K562 (cell line): ENCODE data around the gene HSD3B7. TPM values are rescaled to one million over a fixed set of nuclear protein-coding genes. Genes with fewer than 3 reads are reported as not detected.

ENCODE experiments used
- ATAC-seq: fragments of 200-7000 bp; cut with Tn5 transposase; 3 replicates; pipeline ENCODE4 v1.9.1; 2020; ENCODE audit warnings: moderate library complexity
- BruUV-seq: library from RNA; stranded (reverse); fragments of 400-500 nt; replicated peaks from 2 replicates; lab custom pipeline; 2021; lab: Mats Ljungman, UMichigan
- CTCF ChIA-PET: fragments of 300-600 bp; formaldehyde crosslinking; extraction: SDS; loops from one replicate; lab custom pipeline; 2021; ENCODE audit warnings: low intra/inter-chr PET ratio; lab: Yijun Ruan, JAX
- POLR2A ChIA-PET: fragments of 300-600, 350-650 bp; sonication (Branson Sonifier 250); formaldehyde crosslinking; extraction: SDS; loops from one replicate; lab custom pipeline; 2021; ENCODE audit warnings: antibody characterized with exemption, inconsistent platforms; lab: Yijun Ruan, JAX
- DNase-seq, 4 experiments: peaks; one replicate each; pipeline versions ENCODE4 v3.0.0 to v3.0.0-alpha.2; 2011 to 2018; ENCODE audit warnings: low spot score in 3 of 4, mixed read lengths in 3 of 4; ENCODE audit errors: extremely low read depth in 1 of 4
- FAIRE-seq: peaks from 2 replicates; lab custom pipeline; 2011; peaks lifted over from hg19 to GRCh38; lab: Jason Lieb, UNC
- H2AFZ ChIP-seq: 2 replicates; pipeline ENCODE4 v1.6.0; 2011; ENCODE audit warnings: low read depth, low read length, control low read depth, inconsistent platforms
- H3K27ac ChIP-seq: fragments of 200-600 bp; 3 replicates; pipeline ENCODE4 v1.8.0; 2011; ENCODE audit warnings: low read depth, mild to moderate bottlenecking, control low read depth, inconsistent platforms, low read length, moderate library complexity, mixed read lengths; ENCODE audit errors: extremely low read depth
- H3K27me3 ChIP-seq, 2 experiments: fragments of 300-600 bp in 1 of 2; 2 replicates in 1 of 2; 3 replicates in 1 of 2; pipeline versions ENCODE4 v1.6.0 to v1.8.0; 2011; ENCODE audit warnings: inconsistent platforms in 2 of 2, low read length in 2 of 2, mild to moderate bottlenecking in 1 of 2, mixed read lengths in 1 of 2, moderate library complexity in 1 of 2; ENCODE audit not compliant: control insufficient read depth in 2 of 2, insufficient read depth in 2 of 2
- H3K36me3 ChIP-seq: fragments of 300-600 bp; 3 replicates; pipeline ENCODE4 v1.8.0; 2011; ENCODE audit warnings: mild to moderate bottlenecking, low read length, inconsistent platforms; ENCODE audit not compliant: control insufficient read depth, insufficient read depth
- H3K4me1 ChIP-seq, 2 experiments: fragments of 200-600 bp in 1 of 2; replicated peaks in 1 of 2; 2 replicates in 1 of 2; 3 replicates in 1 of 2; pipeline versions ENCODE4 v1.5.1 to v1.8.0; 2011; ENCODE audit warnings: inconsistent platforms in 2 of 2, low read length in 2 of 2, mild to moderate bottlenecking in 1 of 2, mixed read lengths in 1 of 2, moderate library complexity in 1 of 2; ENCODE audit not compliant: control insufficient read depth in 2 of 2, insufficient read depth in 2 of 2
- H3K4me2 ChIP-seq: 2 replicates; pipeline ENCODE4 v1.6.1; 2011; ENCODE audit warnings: low read length, control low read depth, inconsistent platforms, mixed read lengths; ENCODE audit not compliant: insufficient read depth
- H3K4me3 ChIP-seq: fragments of 200-600 bp; sonication (generic), shearing (Covaris generic); 2 replicates; pipeline ENCODE4 v1.5.1; 2016; ENCODE audit warnings: control low read depth, inconsistent platforms
- H3K79me2 ChIP-seq: fragments of 200-600 bp; 3 replicates; pipeline ENCODE4 v1.8.0; 2011; ENCODE audit warnings: low read length, inconsistent platforms; ENCODE audit not compliant: control insufficient read depth, insufficient read depth
- H3K9ac ChIP-seq, 2 experiments: 2 replicates each; pipeline versions ENCODE4 v1.6.0 to v1.6.1; 2011; ENCODE audit warnings: low read depth in 2 of 2, low read length in 2 of 2, control low read depth in 1 of 2, inconsistent platforms in 1 of 2, mild to moderate bottlenecking in 1 of 2, mixed read lengths in 1 of 2; ENCODE audit not compliant: insufficient read depth in 1 of 2
- H3K9me1 ChIP-seq: one replicate; pipeline ENCODE4 v1.6.0; 2011; ENCODE audit warnings: inconsistent platforms, mild to moderate bottlenecking, low read length, moderate library complexity; ENCODE audit not compliant: control insufficient read depth, insufficient read depth
- H3K9me3 ChIP-seq: replicated peaks from 2 replicates; pipeline ENCODE4 v1.5.1; 2011; ENCODE audit warnings: low read depth, low read length, inconsistent platforms; ENCODE audit not compliant: control insufficient read depth, insufficient read depth
- H4K20me1 ChIP-seq: replicated peaks from 2 replicates; pipeline ENCODE4 v1.6.1; 2011; ENCODE audit warnings: low read length, inconsistent platforms, mixed read lengths; ENCODE audit not compliant: control insufficient read depth, insufficient read depth
- ATF2 ChIP-seq: sonication (generic); formaldehyde crosslinking; IDR thresholded peaks from 2 replicates; pipeline ENCODE4 v1.8.1; 2022; ENCODE audit warnings: missing genetic modification reagents
- CSDE1 ChIP-seq, 2 experiments: fragments of 450-650 bp; IDR thresholded peaks; 2 replicates each; pipeline ENCODE4 v1.6.1; 2016; ENCODE audit warnings: mild to moderate bottlenecking in 1 of 2
- GABPB1 ChIP-seq: sonication (generic); formaldehyde crosslinking; IDR thresholded peaks from 2 replicates; pipeline ENCODE4 v1.8.0; 2022; ENCODE audit warnings: mild to moderate bottlenecking, missing genetic modification reagents
- HMG20A ChIP-seq: fragments of 450-650 bp; formaldehyde crosslinking; conservative IDR thresholded peaks from 2 replicates; pipeline ENCODE4 v1.4.0; 2020; ENCODE audit warnings: mild to moderate bottlenecking, mixed read lengths
- IFI16 ChIP-seq: fragments of 250-450 bp; sonication (Bioruptor Pico); IDR thresholded peaks from 2 replicates; pipeline ENCODE4 v2.1.2; 2022; ENCODE audit warnings: mild to moderate bottlenecking, inconsistent platforms
- KDM4B ChIP-seq, 2 experiments: fragments of 450-650 bp in 1 of 2; sonication (generic) in 1 of 2; IDR thresholded peaks; 2 replicates each; pipeline ENCODE4 v1.6.1; 2016 to 2017; ENCODE audit warnings: borderline replicate concordance in 2 of 2, antibody characterized with exemption in 1 of 2, low read depth in 1 of 2, mild to moderate bottlenecking in 1 of 2
- MAFG ChIP-seq: fragments of 450-650 bp; conservative IDR thresholded peaks from 2 replicates; pipeline ENCODE4 v1.6.1; 2016; ENCODE audit warnings: missing genetic modification characterization, missing compliant biosample characterization
- MCM3 ChIP-seq: fragments of 450-650 bp; IDR thresholded peaks from 2 replicates; pipeline ENCODE4 v1.6.1; 2016
- MXI1 ChIP-seq: IDR thresholded peaks from 2 replicates; pipeline ENCODE4 v1.6.1; 2011; ENCODE audit warnings: low read depth, mild to moderate bottlenecking, improper control_type of control experiment, low read length
- NCOR1 ChIP-seq: fragments of 450-650 bp; IDR thresholded peaks from 2 replicates; pipeline ENCODE4 v1.6.1; 2016; ENCODE audit warnings: mild to moderate bottlenecking, moderate library complexity
- NFE2 ChIP-seq: IDR thresholded peaks from 2 replicates; pipeline ENCODE4 v1.6.1; 2014; ENCODE audit warnings: antibody characterized with exemption, low read depth
- RBBP5 ChIP-seq: fragments of 200-600 bp; sonication (generic); IDR thresholded peaks from 2 replicates; pipeline ENCODE4 v1.6.1; 2012; ENCODE audit warnings: borderline replicate concordance, mild to moderate bottlenecking, low read length, control low read depth, inconsistent platforms; ENCODE audit not compliant: insufficient read depth, poor library complexity, severe bottlenecking
- SAFB2 ChIP-seq: fragments of 200-400 bp; formaldehyde crosslinking; IDR thresholded peaks from 2 replicates; pipeline ENCODE4 v1.6.1; 2018; ENCODE audit warnings: borderline replicate concordance, low read length, low read depth, moderate library complexity; ENCODE audit not compliant: severe bottlenecking
- SNIP1 ChIP-seq: fragments of 450-650 bp; IDR thresholded peaks from 2 replicates; pipeline ENCODE4 v1.7.1; 2017; ENCODE audit warnings: low read depth, mild to moderate bottlenecking
- TARDBP ChIP-seq: fragments of 450-650 bp; IDR thresholded peaks from 2 replicates; pipeline ENCODE4 v1.6.1; 2016
- TCFL5 ChIP-seq: fragments of 250-450 bp; sonication (Bioruptor Pico); conservative IDR thresholded peaks from 2 replicates; pipeline ENCODE4 v1.6.1; 2021; ENCODE audit warnings: mild to moderate bottlenecking, moderate library complexity, matching md5 sums
- TFAM ChIP-seq: fragments of 250-450 bp; sonication (Bioruptor Pico); conservative IDR thresholded peaks from 2 replicates; pipeline ENCODE4 v1.5.0; 2021; ENCODE audit warnings: mild to moderate bottlenecking, moderate library complexity
- ZNF175 ChIP-seq: fragments of 200-800 bp; sonication (Bioruptor generic); IDR thresholded peaks from 2 replicates; pipeline ENCODE4 v1.6.1; 2016; ENCODE audit warnings: low read depth, mild to moderate bottlenecking, missing genetic modification characterization, missing compliant biosample characterization
- WGBS: fragments of 100-300 bp; shearing (Covaris generic); methylation state at CpG from one replicate; pipeline ENCODE4 v1.1.6; 2016; ENCODE audit warnings: low coverage, mixed read lengths; ENCODE audit not compliant: insufficient coverage; ENCODE audit errors: missing lambda C conversion rate; 5-methylcytosine and 5-hydroxymethylcytosine counted together
- in situ Hi-C: fragments of 300-500 bp; cut with MboI; formaldehyde crosslinking; loops from 4 replicates; pipeline ENCODE4 v1.15.0; 2018; ENCODE audit warnings: inconsistent platforms, mixed read lengths
- intact Hi-C: fragments of 100-400 bp; cut with micrococcal nuclease; formaldehyde crosslinking; loops from 2 replicates; pipeline ENCODE4 v1.14.2; 2022
- polyA plus RNA-seq, 8 experiments: library from polyadenylated mRNA; depleted of rRNA in 4 of 8; stranded (reverse) in 5 of 8; unstranded in 3 of 8; fragments of >200 nt; fragmentation: Nextera tagmentation in 2 of 8; fragmentation: Illumina TruSeq in 1 of 8; extraction: Ambion mirVana in 2 of 8; extraction: Trizol in 1 of 8; gene quantifications; 2 replicates each; pipeline versions ENCODE4 v1.2.1 to v1.2.3, GENCODE V29; 2011 to 2014; ENCODE audit warnings: inconsistent platforms in 1 of 8, missing spikeins in 1 of 8
- total RNA-seq, 7 experiments: library from RNA; depleted of rRNA in 6 of 7; stranded (reverse); fragments of >200 nt in 6 of 7; fragmentation: Illumina TruSeq in 2 of 7; extraction: Trizol in 2 of 7; gene quantifications; 2 replicates each; pipeline versions ENCODE4 v1.2.1 to v1.2.3, GENCODE V29; 2011 to 2021; ENCODE audit warnings: low replicate concordance in 1 of 7

Gene HSD3B7
- total and polyA plus RNA-seq, 9 of the 15 experiments (the other 6 are each of a cell fraction or from before 2014, with no cell fraction given), result 5.4 to 49.1 (median 23.0) TPM

GRCh38 chr16:30946671-30947540, 38.1 kb upstream of the HSD3B7 start (continued):
- TF ChIP-seq ATF2 (CRISPR knock-in tag) (no peak), MXI1 (no peak), MCM3 (no peak)
- TF ChIP-seq, all 486 proteins: peak for 0

GRCh38 chr16:30947541-30947858, 37.5 kb upstream of the HSD3B7 start:
- intact Hi-C loops, result no loop called here
- H3K4me2 ChIP-seq, result no peak overlapping the region
- no peak overlapping the region for H2AFZ ChIP-seq
- H4K20me1 ChIP-seq, result no peaks in the 10 kb centered on the region
- H3K36me3 ChIP-seq, result peaks cover 48% of the 10 kb centered on the region; the same call in 2 of the 3 replicates
- H3K4me1 ChIP-seq, result peaks cover 18 to 44% of the 10 kb centered on the region in 2 experiments
- no TSS peak for BruUV-seq
- H3K9me1 ChIP-seq, result peaks cover 4% of the 10 kb centered on the region
- no peak overlapping the region for H3K27ac ChIP-seq
- DNase-seq (no peak), FAIRE-seq (no peak), ATAC-seq (no peak)
- peaks cover 28% of the 10 kb centered on the region for H3K79me2 ChIP-seq
- in situ Hi-C loops, result no loop called here
- H3K27me3 ChIP-seq, result no peaks in the 10 kb centered on the region
- no peak overlapping the region for H3K9ac ChIP-seq
- ChIA-PET CTCF (no interaction called here), POLR2A (interaction anchor here (0.5 to 1.2 kb wide), 3 partner anchors 41 to 233 kb away, joined by 3 to 4 read pairs (median 3); partner anchors contain the start of gene FUS)
- no peaks in the 10 kb centered on the region for H3K9me3 ChIP-seq
- H3K4me3 ChIP-seq, result no peak overlapping the region
- 80% methylated on average over 1 of the region's 3 CpGs for WGBS
- no peak for TF ChIP-seq GABPB1
- TF ChIP-seq NFE2, result no peak
- TF ChIP-seq IFI16 (CRISPR knock-in tag), result no peak
- no peak for TF ChIP-seq CSDE1 (IDR thresholded peaks at IDR 0.05)
- no peak for TF ChIP-seq ZNF175 (CRISPR knock-in tag)
- no peak for TF ChIP-seq NCOR1
- TF ChIP-seq TFAM, result no peak
- TF ChIP-seq RBBP5, result no peak
- TF ChIP-seq TCFL5 (CRISPR knock-in tag), result no peak
- TF ChIP-seq SNIP1, result no peak
- TF ChIP-seq KDM4B (IDR thresholded peaks at IDR 0.05; ENCODE audit: borderline replicate concordance in 2 of 2, low read depth in 1 of 2), result no peak
- no peak for TF ChIP-seq TARDBP
- no peak for TF ChIP-seq MCM3
- TF ChIP-seq HMG20A (CRISPR knock-in tag), result no peak
- TF ChIP-seq SAFB2, result no peak
- no peak for TF ChIP-seq MAFG (tag)
